Loucy (cell line): Measurements from ENCODE around the gene ANGEL1.
A peak's percentile ranks its signal among the peaks of the same experiment; 100 is the strongest.

Experiments
- H2AFZ ChIP-seq: fragments of 200-600 bp; sonication (generic); 2 replicates; pipeline ENCODE4 v1.6.0; 2016; ENCODE audit warnings: antibody characterized with exemption, mild to moderate bottlenecking, low read length, moderate library complexity
- H3F3A ChIP-seq: fragments of 200-600 bp; 2 replicates; pipeline ENCODE4 v1.6.0; 2016; ENCODE audit warnings: antibody characterized with exemption, low read depth, mild to moderate bottlenecking
- H3K27me3 ChIP-seq: fragments of 200-600 bp; sonication (generic); 2 replicates; pipeline ENCODE4 v1.6.1; 2014; ENCODE audit warnings: low read length, mild to moderate bottlenecking; ENCODE audit not compliant: insufficient read depth, poor library complexity, severe bottlenecking
- H3K36me3 ChIP-seq: fragments of 200-600 bp; sonication (generic); 2 replicates; pipeline ENCODE4 v1.6.1; 2016; ENCODE audit warnings: low read length; ENCODE audit not compliant: insufficient read depth
- H3K4me1 ChIP-seq: fragments of 200-600 bp; sonication (generic); 2 replicates; pipeline ENCODE4 v1.5.1; 2014; ENCODE audit warnings: low read length, mild to moderate bottlenecking; ENCODE audit not compliant: insufficient read depth, poor library complexity, severe bottlenecking
- H3K4me2 ChIP-seq: fragments of 200-600 bp; sonication (generic); 2 replicates; pipeline ENCODE4 v1.6.0; 2014; ENCODE audit warnings: antibody characterized with exemption, low read length, low read depth, mild to moderate bottlenecking; ENCODE audit not compliant: poor library complexity, severe bottlenecking
- H3K4me3 ChIP-seq: fragments of 200-600 bp; sonication (generic); 2 replicates; pipeline ENCODE4 v1.5.1; 2014; ENCODE audit warnings: low read length, mild to moderate bottlenecking, mixed read lengths; ENCODE audit not compliant: poor library complexity, severe bottlenecking
- H3K79me2 ChIP-seq: fragments of 200-600 bp; sonication (generic); 2 replicates; pipeline ENCODE4 v1.6.1; 2014; ENCODE audit warnings: low read length; ENCODE audit not compliant: insufficient read depth
- H3K9ac ChIP-seq: fragments of 200-600 bp; sonication (generic); 2 replicates; pipeline ENCODE4 v1.6.0; 2014; ENCODE audit warnings: mild to moderate bottlenecking, low read depth, low read length, moderate library complexity; ENCODE audit not compliant: poor library complexity, severe bottlenecking
- H3K9me2 ChIP-seq: fragments of 200-600 bp; sonication (generic); replicated peaks from 2 replicates; pipeline ENCODE4 v1.6.1; 2016; ENCODE audit warnings: low read depth, low read length, mixed read lengths
- H3K9me3 ChIP-seq: fragments of 200-600 bp; sonication (generic); 2 replicates; pipeline ENCODE4 v1.6.1; 2014; ENCODE audit warnings: mild to moderate bottlenecking, antibody characterized with exemption, low read length, low read depth; ENCODE audit not compliant: insufficient read depth
- H4K20me1 ChIP-seq: fragments of 200-600 bp; sonication (generic); 2 replicates; pipeline ENCODE4 v1.6.0; 2014; ENCODE audit warnings: antibody characterized with exemption, low read length, mild to moderate bottlenecking; ENCODE audit not compliant: insufficient read depth, poor library complexity, severe bottlenecking
- EZH2phosphoT487 ChIP-seq: fragments of 200-600 bp; IDR thresholded peaks from 2 replicates; pipeline ENCODE4 v1.6.1; 2018; ENCODE audit warnings: antibody characterized with exemption, mild to moderate bottlenecking, moderate library complexity, borderline replicate concordance
- TF ChIP-seq, protein P1 (sequence below): fragments of 200-600 bp; sonication (generic); conservative IDR thresholded peaks from 2 replicates; pipeline ENCODE4 v1.5.1; 2014; ENCODE audit warnings: mild to moderate bottlenecking, antibody characterized with exemption, low read length

ANGEL1 gene

DNA sequence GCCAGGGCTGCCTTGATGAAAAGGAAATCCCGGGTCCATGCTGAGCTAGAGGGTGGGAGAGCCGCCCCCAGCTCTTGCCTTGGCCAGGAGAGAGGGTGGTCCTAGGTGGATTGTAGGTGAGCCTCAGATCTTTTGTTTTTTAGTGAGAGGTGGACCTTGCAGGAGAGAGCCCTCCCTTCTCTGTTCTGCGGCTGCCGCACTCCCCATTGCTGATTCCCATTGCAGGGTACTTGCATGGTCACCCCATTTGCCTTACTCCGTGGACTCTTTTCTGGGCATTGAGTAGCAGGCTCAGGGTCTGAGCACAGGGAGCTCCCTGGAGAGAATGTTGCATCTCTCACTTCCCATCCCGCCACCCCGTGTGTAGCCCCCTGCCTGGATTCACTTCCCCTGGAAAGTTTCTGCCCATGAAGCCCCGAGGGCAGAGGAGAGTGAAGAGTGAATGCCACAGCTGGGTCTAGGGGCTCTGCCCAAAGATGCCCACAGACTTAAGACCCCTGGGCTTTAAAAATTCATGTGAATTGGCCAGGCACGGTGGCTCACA lies 41.2 kb downstream of the ANGEL1 start:
- no peaks in the 10 kb centered on the region for H3K9me2 ChIP-seq
- no peaks in the 10 kb centered on the region for H3K36me3 ChIP-seq
- H3K4me3 ChIP-seq: no peak overlapping the region
- no peak overlapping the region for H2AFZ ChIP-seq
- H3K4me1 ChIP-seq: peaks cover 34% of the 10 kb centered on the region
- H3K4me2 ChIP-seq: no peak overlapping the region
- H3K79me2 ChIP-seq: no peaks in the 10 kb centered on the region
- TF ChIP-seq EZH2phosphoT487: no peak
- TF ChIP-seq, protein P1, sequence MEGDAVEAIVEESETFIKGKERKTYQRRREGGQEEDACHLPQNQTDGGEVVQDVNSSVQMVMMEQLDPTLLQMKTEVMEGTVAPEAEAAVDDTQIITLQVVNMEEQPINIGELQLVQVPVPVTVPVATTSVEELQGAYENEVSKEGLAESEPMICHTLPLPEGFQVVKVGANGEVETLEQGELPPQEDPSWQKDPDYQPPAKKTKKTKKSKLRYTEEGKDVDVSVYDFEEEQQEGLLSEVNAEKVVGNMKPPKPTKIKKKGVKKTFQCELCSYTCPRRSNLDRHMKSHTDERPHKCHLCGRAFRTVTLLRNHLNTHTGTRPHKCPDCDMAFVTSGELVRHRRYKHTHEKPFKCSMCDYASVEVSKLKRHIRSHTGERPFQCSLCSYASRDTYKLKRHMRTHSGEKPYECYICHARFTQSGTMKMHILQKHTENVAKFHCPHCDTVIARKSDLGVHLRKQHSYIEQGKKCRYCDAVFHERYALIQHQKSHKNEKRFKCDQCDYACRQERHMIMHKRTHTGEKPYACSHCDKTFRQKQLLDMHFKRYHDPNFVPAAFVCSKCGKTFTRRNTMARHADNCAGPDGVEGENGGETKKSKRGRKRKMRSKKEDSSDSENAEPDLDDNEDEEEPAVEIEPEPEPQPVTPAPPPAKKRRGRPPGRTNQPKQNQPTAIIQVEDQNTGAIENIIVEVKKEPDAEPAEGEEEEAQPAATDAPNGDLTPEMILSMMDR: no peak
- H3K27me3 ChIP-seq: no peaks in the 10 kb centered on the region
- H3K9ac ChIP-seq: no peak overlapping the region
- H4K20me1 ChIP-seq: no peaks in the 10 kb centered on the region
- no peaks in the 10 kb centered on the region for H3K9me3 ChIP-seq
- no peaks in the 10 kb centered on the region for H3F3A ChIP-seq

GRCh38 chr14:76770521-76771436 lies 41.9 kb downstream of the ANGEL1 start:
- Histone ChIP-seq H4K20me1 (no peaks in the 10 kb centered on the region), H3K9me2 (no peaks in the 10 kb centered on the region), H3K4me1 (peaks cover 34% of the 10 kb centered on the region), H3K9me3 (no peaks in the 10 kb centered on the region), H3K27me3 (no peaks in the 10 kb centered on the region), H3K79me2 (no peaks in the 10 kb centered on the region), H2AFZ (no peak overlapping the region), H3F3A (no peaks in the 10 kb centered on the region), H3K4me2 (no peak overlapping the region), H3K36me3 (no peaks in the 10 kb centered on the region), H3K4me3 (no peak overlapping the region), H3K9ac (peak overlapping the region; percentile 17)
- TF ChIP-seq, protein P1: no peak
- no peak for TF ChIP-seq EZH2phosphoT487

DNA sequence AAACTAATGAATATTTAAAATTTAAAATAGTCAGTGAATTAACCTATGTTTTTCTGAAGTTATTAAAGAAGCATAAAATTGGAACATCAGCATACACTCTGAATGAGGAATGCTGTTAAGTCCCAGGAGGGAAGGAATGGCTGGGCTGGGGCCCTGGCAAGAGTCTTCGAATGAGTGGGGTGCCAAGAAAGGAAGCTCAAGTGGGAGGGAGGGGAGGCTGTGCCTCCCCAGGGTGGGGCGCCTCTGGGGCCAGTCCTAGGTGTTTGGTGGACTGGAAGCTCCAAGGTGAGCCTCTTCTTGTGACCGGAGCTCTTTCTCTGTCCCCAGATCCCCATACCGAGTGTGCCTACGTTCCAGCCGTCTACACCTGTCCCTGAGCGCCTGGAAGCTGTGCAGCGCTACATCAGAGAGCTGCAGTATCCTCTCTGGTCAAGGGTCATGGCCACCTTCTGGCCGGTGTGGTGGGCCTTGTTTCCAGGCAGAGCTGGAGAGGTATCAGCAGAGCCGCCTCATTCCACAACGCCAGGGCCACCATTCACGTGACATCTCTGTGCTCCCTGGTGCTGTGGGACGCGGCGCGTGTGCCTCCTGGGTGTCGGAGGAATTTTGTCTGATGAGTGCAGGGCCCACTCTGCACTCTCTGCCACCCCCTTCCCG lies 42.9 kb downstream of the ANGEL1 start:
- no peaks in the 10 kb centered on the region for H4K20me1 ChIP-seq
- no peaks in the 10 kb centered on the region for H3K27me3 ChIP-seq
- H3K9me3 ChIP-seq: no peaks in the 10 kb centered on the region
- no peak overlapping the region for H3K4me2 ChIP-seq
- H3K36me3 ChIP-seq: no peaks in the 10 kb centered on the region
- no peak overlapping the region for H3K4me3 ChIP-seq
- no peaks in the 10 kb centered on the region for H3K79me2 ChIP-seq
- H3K9ac ChIP-seq: no peak overlapping the region
- no peaks in the 10 kb centered on the region for H3K9me2 ChIP-seq
- H3K4me1 ChIP-seq: peaks cover 37% of the 10 kb centered on the region
- TF ChIP-seq EZH2phosphoT487: no peak
- TF ChIP-seq, protein P1: no peak
- H3F3A ChIP-seq: no peaks in the 10 kb centered on the region
- H2AFZ ChIP-seq: no peak overlapping the region
